HG03439 (cell line): Measurements from ENCODE around the gene MMS22L.
A peak's percentile ranks its signal among the peaks of the same experiment; 100 is the strongest.

Source experiments
- ATAC-seq: cut with Tn5 transposase; IDR thresholded peaks from one replicate; pipeline ENCODE4 v1.9.1; 2021; ENCODE audit warnings: mild to moderate bottlenecking, moderate library complexity; ENCODE audit not compliant: unreplicated experiment

MMS22L gene

GRCh38 chr6:97282726-97283617 is at the start of gene MMS22L:
Gene MMS22L, minus strand, starts transcription at chr6:97283216. Its CDS starts 739 bp downstream, at chr6:97282477.
- peak; percentile 98 for ATAC-seq

- ATAC-seq = no peak
Observed at GRCh38 chr6:97322811-97323210, 39.8 kb upstream of the MMS22L start.

GRCh38 chr6:97322226-97322625 is 39.2 kb upstream of the MMS22L start:
- ATAC-seq = no peak

GRCh38 chr6:97316978-97317377 is 34.0 kb upstream of the MMS22L start:
- ATAC-seq = no peak

- ATAC-seq = no peak
Observed at GRCh38 chr6:97312241-97312640, 29.2 kb upstream of the MMS22L start.

- no peak for ATAC-seq
Observed at GRCh38 chr6:97306544-97307320, 23.7 kb upstream of the MMS22L start.

- no peak for ATAC-seq
Observed at GRCh38 chr6:97305414-97306066, 22.5 kb upstream of the MMS22L start.

GRCh38 chr6:97304701-97305100 is 21.7 kb upstream of the MMS22L start:
- ATAC-seq = no peak

GRCh38 chr6:97294451-97294850 is 11.4 kb upstream of the MMS22L start:
- no peak for ATAC-seq

GRCh38 chr6:97293198-97293696 is 10.2 kb upstream of the MMS22L start:
- ATAC-seq = no peak

GRCh38 chr6:97292671-97293070 is 9.7 kb upstream of the MMS22L start:
- no peak for ATAC-seq

GRCh38 chr6:97291896-97292295 is 8.9 kb upstream of the MMS22L start:
- ATAC-seq = no peak

- no peak for ATAC-seq
Observed at GRCh38 chr6:97289332-97289731, 6.3 kb upstream of the MMS22L start.

- no peak for ATAC-seq
Observed at GRCh38 chr6:97288188-97288587, 5.2 kb upstream of the MMS22L start.

GRCh38 chr6:97282238-97282725 is 734 bp downstream of the MMS22L start:
- ATAC-seq = no peak

- no peak for ATAC-seq
Observed at GRCh38 chr6:97280766-97281165, 2.2 kb downstream of the MMS22L start.

GRCh38 chr6:97275804-97276203 is 7.2 kb downstream of the MMS22L start:
- ATAC-seq = no peak

- no peak for ATAC-seq
Observed at GRCh38 chr6:97269821-97270220, 13.2 kb downstream of the MMS22L start.

GRCh38 chr6:97262676-97263075 is 20.3 kb downstream of the MMS22L start:
- no peak for ATAC-seq

- no peak for ATAC-seq
Observed at GRCh38 chr6:97246842-97247241, 36.2 kb downstream of the MMS22L start.

GRCh38 chr6:97240222-97240621 is 42.8 kb downstream of the MMS22L start:
- no peak for ATAC-seq
